SU-DHL-6 (cell line): ENCODE measurements around the gene TNFRSF18.

Experiments
- H2AFZ ChIP-seq: fragments of 200-600 bp; sonication (generic); 2 replicates; pipeline ENCODE4 v1.6.1; 2014; ENCODE audit warnings: low read depth, mild to moderate bottlenecking, moderate library complexity, mixed read lengths, antibody characterized with exemption, low read length; ENCODE audit not compliant: severe bottlenecking
- H3F3A ChIP-seq: fragments of 200-600 bp; shearing (Covaris generic); 2 replicates; pipeline ENCODE4 v1.6.0; 2016; ENCODE audit warnings: antibody characterized with exemption, mild to moderate bottlenecking; ENCODE audit not compliant: insufficient read depth
- H3K27ac ChIP-seq: fragments of 200-600 bp; sonication (generic); 2 replicates; pipeline ENCODE4 v1.5.1; 2016; ENCODE audit warnings: low read depth, mild to moderate bottlenecking, low read length, moderate library complexity, mixed read lengths
- H3K27me3 ChIP-seq: fragments of 200-600 bp; sonication (generic), shearing (Covaris generic); 2 replicates; pipeline ENCODE4 v1.6.0; 2014; ENCODE audit warnings: mild to moderate bottlenecking, low read length
- H3K36me3 ChIP-seq: fragments of 200-600 bp; sonication (generic); 2 replicates; pipeline ENCODE4 v1.6.1; 2014; ENCODE audit warnings: mild to moderate bottlenecking, low read length, mixed read lengths
- H3K4me2 ChIP-seq: fragments of 300-600, 200-600 bp; shearing (Covaris generic), sonication (generic); 2 replicates; pipeline ENCODE4 v1.6.0; 2014; ENCODE audit warnings: low read length, low read depth, mild to moderate bottlenecking; ENCODE audit not compliant: poor library complexity, severe bottlenecking
- H3K4me3 ChIP-seq: fragments of 200-600 bp; sonication (generic); 2 replicates; pipeline ENCODE4 v1.5.1; 2014; ENCODE audit warnings: antibody characterized with exemption, low read length, mild to moderate bottlenecking, mixed read lengths; ENCODE audit not compliant: insufficient read depth, poor library complexity, severe bottlenecking
- H3K79me2 ChIP-seq: fragments of 200-600 bp; sonication (generic); 2 replicates; pipeline ENCODE4 v1.6.1; 2014; ENCODE audit warnings: mild to moderate bottlenecking, low read length, moderate library complexity; ENCODE audit not compliant: insufficient read depth
- H3K9ac ChIP-seq: fragments of 200-600 bp; sonication (generic); 2 replicates; pipeline ENCODE4 v1.7.0; 2014; ENCODE audit warnings: mild to moderate bottlenecking, low read length
- H3K9me2 ChIP-seq: fragments of 200-600 bp; sonication (generic); replicated peaks from 2 replicates; pipeline ENCODE4 v1.6.1; 2014; ENCODE audit warnings: low read length; ENCODE audit not compliant: insufficient read depth
- H3K9me3 ChIP-seq: fragments of 200-600 bp; sonication (generic); 2 replicates; pipeline ENCODE4 v1.6.1; 2014; ENCODE audit warnings: low read length, mixed read lengths; ENCODE audit not compliant: insufficient read depth
- H4K20me1 ChIP-seq: fragments of 200-600 bp; sonication (generic); 2 replicates; pipeline ENCODE4 v1.6.1; 2014; ENCODE audit warnings: low read depth, mild to moderate bottlenecking, antibody characterized with exemption, low read length, moderate library complexity, mixed read lengths
- EZH2phosphoT487 ChIP-seq: fragments of 200-600 bp; sonication (generic), shearing (Covaris generic); conservative IDR thresholded peaks from 2 replicates; pipeline ENCODE4 v1.6.1; 2018; ENCODE audit warnings: mild to moderate bottlenecking, antibody characterized with exemption, low read length, moderate library complexity, mixed read lengths
- TF ChIP-seq, protein P1 (sequence below): fragments of 200-600 bp; sonication (generic); IDR thresholded peaks from one replicate; pipeline ENCODE4 v1.5.1; 2017; ENCODE audit warnings: antibody characterized with exemption, mild to moderate bottlenecking, low read length, moderate library complexity; ENCODE audit not compliant: insufficient read depth, poor library complexity, severe bottlenecking

The TNFRSF18 gene

DNA sequence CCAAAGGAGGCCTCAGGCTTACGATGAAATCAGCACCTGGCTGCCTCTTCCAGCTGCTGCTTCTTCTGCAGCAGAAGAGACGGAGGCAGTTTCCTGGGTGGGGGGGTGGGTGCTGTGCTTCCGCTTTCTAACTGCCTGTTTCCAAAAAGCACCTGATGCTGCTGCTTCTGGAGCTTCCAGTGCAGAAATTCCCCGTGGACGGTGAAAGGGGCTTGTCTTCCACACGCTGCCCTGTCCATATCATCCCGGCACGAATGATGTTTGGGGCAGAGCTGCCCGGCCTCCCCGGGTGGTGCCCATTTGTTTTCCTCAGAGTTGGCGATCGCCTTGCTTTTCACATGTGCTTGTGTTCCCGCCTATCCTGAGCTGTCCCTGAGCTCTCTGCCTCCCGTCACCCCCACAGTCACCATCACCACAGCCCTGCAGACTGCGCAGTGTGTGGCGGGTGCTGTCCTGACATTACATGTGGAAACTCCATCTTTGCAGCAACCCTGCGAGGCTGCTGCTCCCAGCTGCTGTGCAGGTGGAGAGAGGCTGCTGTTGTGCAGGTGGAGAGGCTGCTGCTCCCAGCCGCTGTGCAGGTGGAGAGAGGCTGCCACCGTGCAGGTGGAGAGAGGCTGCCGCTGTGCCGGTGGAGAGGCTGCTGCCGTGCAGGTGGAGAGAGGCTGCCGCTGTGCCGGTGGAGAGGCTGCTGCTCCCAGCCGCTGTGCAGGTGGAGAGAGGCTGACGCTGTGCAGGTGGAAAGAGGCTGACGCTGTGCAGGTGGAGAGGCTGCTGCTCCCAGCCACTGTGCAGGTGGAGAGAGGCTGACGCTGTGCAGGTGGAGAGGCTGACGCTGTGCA, 30.9 kb downstream of the TNFRSF18 start:
- Histone ChIP-seq H3K79me2 (no peaks in the 10 kb centered on the region), H3K36me3 (no peaks in the 10 kb centered on the region), H3F3A (peaks cover 2% of the 10 kb centered on the region; the same call in 1 of the 2 replicates), H3K9me3 (0 out of 2 replicates have a peak, but pooled peaks cover 3% of the 10 kb centered on the region), H2AFZ (no peak overlapping the region), H3K9me2 (no peaks in the 10 kb centered on the region), H3K9ac (no peak overlapping the region), H3K4me3 (no peak overlapping the region), H4K20me1 (no peaks in the 10 kb centered on the region), H3K4me2 (no peak overlapping the region), H3K27ac (no peak overlapping the region), H3K27me3 (no peaks in the 10 kb centered on the region)
- TF ChIP-seq EZH2phosphoT487: no peak
- TF ChIP-seq, protein P1, sequence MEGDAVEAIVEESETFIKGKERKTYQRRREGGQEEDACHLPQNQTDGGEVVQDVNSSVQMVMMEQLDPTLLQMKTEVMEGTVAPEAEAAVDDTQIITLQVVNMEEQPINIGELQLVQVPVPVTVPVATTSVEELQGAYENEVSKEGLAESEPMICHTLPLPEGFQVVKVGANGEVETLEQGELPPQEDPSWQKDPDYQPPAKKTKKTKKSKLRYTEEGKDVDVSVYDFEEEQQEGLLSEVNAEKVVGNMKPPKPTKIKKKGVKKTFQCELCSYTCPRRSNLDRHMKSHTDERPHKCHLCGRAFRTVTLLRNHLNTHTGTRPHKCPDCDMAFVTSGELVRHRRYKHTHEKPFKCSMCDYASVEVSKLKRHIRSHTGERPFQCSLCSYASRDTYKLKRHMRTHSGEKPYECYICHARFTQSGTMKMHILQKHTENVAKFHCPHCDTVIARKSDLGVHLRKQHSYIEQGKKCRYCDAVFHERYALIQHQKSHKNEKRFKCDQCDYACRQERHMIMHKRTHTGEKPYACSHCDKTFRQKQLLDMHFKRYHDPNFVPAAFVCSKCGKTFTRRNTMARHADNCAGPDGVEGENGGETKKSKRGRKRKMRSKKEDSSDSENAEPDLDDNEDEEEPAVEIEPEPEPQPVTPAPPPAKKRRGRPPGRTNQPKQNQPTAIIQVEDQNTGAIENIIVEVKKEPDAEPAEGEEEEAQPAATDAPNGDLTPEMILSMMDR: no peak

DNA sequence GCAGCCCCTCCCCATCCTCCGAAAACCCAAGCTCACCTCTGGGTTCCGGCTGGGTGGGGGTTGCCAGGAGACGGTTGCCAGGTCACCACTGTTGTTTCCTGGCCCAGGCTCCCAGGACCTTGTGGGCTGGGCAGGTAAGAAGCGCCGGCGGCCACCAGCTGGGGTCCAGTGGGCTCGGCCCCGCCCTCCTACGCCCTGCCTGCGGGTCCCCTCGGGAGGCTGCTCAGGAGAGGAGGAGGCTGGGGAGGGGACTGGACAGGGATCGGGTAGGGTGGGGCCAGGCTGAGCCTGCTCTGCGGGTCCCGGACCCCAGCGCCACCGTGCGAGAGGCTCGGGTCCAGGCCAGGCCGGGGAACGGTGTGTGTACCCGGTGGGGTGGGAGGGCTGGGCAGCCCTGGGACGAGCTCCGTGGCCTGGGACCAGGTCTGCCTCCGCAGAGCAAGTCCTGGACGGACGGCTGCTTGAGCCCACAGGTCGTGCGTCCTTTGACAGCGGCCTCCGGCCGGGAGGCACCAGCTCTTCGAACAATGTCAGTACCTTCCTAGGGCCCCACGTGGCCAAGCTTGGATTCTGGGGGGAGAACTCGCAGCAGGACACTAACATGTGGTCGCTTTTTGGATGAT, 32.5 kb downstream of the TNFRSF18 start, which contains the start of gene TTLL10:
Gene TTLL10, plus strand, starts transcription at position 88 of the 623 bp plus-strand sequence. CDS start 5,336 bp downstream, outside the sequence.
- H3K27me3 ChIP-seq: no peaks in the 10 kb centered on the region
- no peaks in the 10 kb centered on the region for H4K20me1 ChIP-seq
- H3K4me3 ChIP-seq: no peak within 1 kb of the TSS
- H3K27ac ChIP-seq: no peak within 1 kb of the TSS
- no peak within 1 kb of the TSS for H3K9ac ChIP-seq
- TF ChIP-seq, protein P1: no peak
- TF ChIP-seq EZH2phosphoT487: no peak
- no peaks in the 10 kb centered on the region for H3K36me3 ChIP-seq
- no peak within 1 kb of the TSS for H2AFZ ChIP-seq
- 0 out of 2 replicates have a peak, but pooled peaks cover 3% of the 10 kb centered on the region for H3K9me3 ChIP-seq
- H3K4me2 ChIP-seq: no peak within 1 kb of the TSS
- peaks cover 2% of the 10 kb centered on the region; the same call in 1 of the 2 replicates for H3F3A ChIP-seq
- no peaks in the 10 kb centered on the region for H3K79me2 ChIP-seq
- no peaks in the 10 kb centered on the region for H3K9me2 ChIP-seq

DNA sequence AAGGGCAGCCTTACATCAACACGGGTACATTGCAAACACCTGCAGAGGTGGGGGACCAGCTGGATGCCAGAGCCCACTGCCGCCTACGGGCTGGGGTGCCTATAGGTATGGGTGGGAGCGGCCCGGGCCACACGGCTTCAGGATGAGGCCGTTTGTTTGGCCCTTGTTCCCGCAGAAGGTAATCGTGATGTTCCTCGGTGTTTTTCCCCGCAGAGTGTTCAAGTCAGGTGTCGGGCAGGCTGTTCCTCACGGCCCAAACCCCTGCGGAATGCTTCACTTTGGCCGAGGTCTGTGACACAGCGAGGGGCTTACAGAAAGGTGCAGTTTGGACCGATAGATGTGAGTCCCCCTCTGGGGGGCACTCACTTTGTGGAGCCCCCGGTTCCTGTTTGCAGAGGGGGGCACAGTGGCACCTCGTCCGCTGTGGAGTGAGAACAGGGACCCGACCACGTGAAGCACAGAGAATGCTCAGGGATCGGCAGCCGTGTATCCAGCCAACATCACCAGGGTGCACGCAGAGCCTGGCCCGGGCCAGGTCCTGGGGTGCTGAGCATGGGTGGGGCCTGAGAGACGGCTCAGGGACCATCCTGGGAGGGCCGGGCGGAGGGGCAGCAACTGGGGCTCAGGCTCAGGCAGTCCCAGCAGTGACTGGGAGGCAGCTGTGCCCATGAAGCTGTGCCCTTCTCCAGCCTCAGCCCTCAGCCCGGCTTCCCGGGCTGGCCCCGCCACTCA, 33.2 kb downstream of the TNFRSF18 start:
- no peaks in the 10 kb centered on the region for H3K27me3 ChIP-seq
- H3K9ac ChIP-seq: no peak overlapping the region
- H3K27ac ChIP-seq: no peak overlapping the region
- H2AFZ ChIP-seq: no peak overlapping the region
- H3K4me3 ChIP-seq: no peak overlapping the region
- no peaks in the 10 kb centered on the region for H3K79me2 ChIP-seq
- H3K9me3 ChIP-seq: 0 out of 2 replicates have a peak, but pooled peaks cover 3% of the 10 kb centered on the region
- H3K4me2 ChIP-seq: no peak overlapping the region
- no peak for TF ChIP-seq EZH2phosphoT487
- TF ChIP-seq, protein P1: no peak
- no peaks in the 10 kb centered on the region for H3K9me2 ChIP-seq
- H3F3A ChIP-seq: peaks cover 2% of the 10 kb centered on the region; the same call in 1 of the 2 replicates
- no peaks in the 10 kb centered on the region for H3K36me3 ChIP-seq
- H4K20me1 ChIP-seq: no peaks in the 10 kb centered on the region
